Suprapubic skin (tissue), 4 donors: Measurements from ENCODE around the gene IBA57.

ENCODE experiments used
- CTCF ChIP-seq, 2 donors: fragments of 200-600 bp in 1 of 2; fragments of 450-650 bp in 1 of 2; sonication (generic) in 1 of 2; IDR thresholded peaks; one replicate each; pipeline ENCODE4 v1.5.1; 2016 to 2019; ENCODE audit warnings: antibody characterized with exemption in 2 of 2, mild to moderate bottlenecking in 1 of 2, moderate library complexity in 1 of 2
- EP300 ChIP-seq: sonication (generic); formaldehyde crosslinking; IDR thresholded peaks from one replicate; pipeline ENCODE4 v1.6.1; 2017; ENCODE audit warnings: antibody characterized with exemption
- POLR2A ChIP-seq, 2 donors: fragments of 450-650 bp; IDR thresholded peaks; one replicate each; pipeline ENCODE4 v1.6.1; 2017; ENCODE audit warnings: antibody characterized with exemption in 2 of 2, mild to moderate bottlenecking in 2 of 2, moderate library complexity in 2 of 2
- POLR2AphosphoS5 ChIP-seq, 3 donors: sonication (generic); formaldehyde crosslinking; IDR thresholded peaks; one replicate each; pipeline ENCODE4 v1.6.1; 2017; ENCODE audit warnings: antibody characterized with exemption in 3 of 3

- TF ChIP-seq CTCF (IDR thresholded peaks at IDR 0.05) (no peak), POLR2AphosphoS5 (IDR thresholded peaks at IDR 0.05) (no peak), POLR2A (IDR thresholded peaks at IDR 0.05) (no peak), EP300 (no peak)
Observed at GRCh38 chr1:228169345-228169744, 3.7 kb downstream of the IBA57 start.
